Prostate gland (tissue), 2 donors: ENCODE data around the gene COMMD10.

Experiments used
- CTCF ChIP-seq, 4 experiments: fragments of 200-600 bp in 2 of 4; fragments of 450-650 bp in 2 of 4; sonication (generic) in 2 of 4; IDR thresholded peaks; 1 replicate in 3 of 4; 2 replicates in 1 of 4; pipeline ENCODE4 v1.5.1; 2016 to 2019; ENCODE audit warnings: antibody characterized with exemption in 4 of 4, mild to moderate bottlenecking in 2 of 4, moderate library complexity in 2 of 4
- POLR2A ChIP-seq: fragments of 450-650 bp; IDR thresholded peaks from one replicate; pipeline ENCODE4 v1.6.1; 2016; ENCODE audit warnings: antibody characterized with exemption, mild to moderate bottlenecking
- POLR2AphosphoS5 ChIP-seq: sonication (generic); formaldehyde crosslinking; IDR thresholded peaks from one replicate; pipeline ENCODE4 v1.6.1; 2017; ENCODE audit warnings: antibody characterized with exemption

- TF ChIP-seq CTCF (IDR thresholded peaks at IDR 0.05) (no peak), POLR2A (no peak), POLR2AphosphoS5 (no peak)
Measured at GRCh38 chr5:116288524-116288923, 203.7 kb downstream of the COMMD10 start.
